ENCODE measurements around the gene THSD8.
"Not testable (repeated sequence)": the region's sequence is repeated elsewhere in the genome, so short reads cannot be mapped to it uniquely, and the experiment has no call there.

THSD8 gene

GRCh38 chr19:12833418-12833737, 31.5 kb downstream of the THSD8 start:
- no peak for FAIRE-seq

GRCh38 chr19:12833738-12834565, 32.1 kb downstream of the THSD8 start:
- no peak for FAIRE-seq

GRCh38 chr19:12834566-12834943, 32.7 kb downstream of the THSD8 start, which contains the start of gene RTBDN:
Gene RTBDN (minus strand): TSS chr19:12834579. CDS start chr19:12829979, 4,600 bp downstream.
- no peak for FAIRE-seq

- no peak for FAIRE-seq
Measured at GRCh38 chr19:12834976-12835757, 33.3 kb downstream of the THSD8 start.

GRCh38 chr19:12836529-12836863, 34.6 kb downstream of the THSD8 start:
- no peak for FAIRE-seq

- no peak for FAIRE-seq
Measured at GRCh38 chr19:12837225-12837624, 35.4 kb downstream of the THSD8 start.

GRCh38 chr19:12838182-12838885, 36.5 kb downstream of the THSD8 start, which contains the start of gene MAST1:
Gene MAST1 (plus strand): TSS chr19:12838515. CDS start chr19:12838573, 58 bp downstream.
- FAIRE-seq = no peak

- FAIRE-seq = no peak
Measured at GRCh38 chr19:12838886-12839756, 37.3 kb downstream of the THSD8 start.

GRCh38 chr19:12840091-12841079, 38.5 kb downstream of the THSD8 start:
- FAIRE-seq = no peak

GRCh38 chr19:12841094-12841493, 39.2 kb downstream of the THSD8 start:
- FAIRE-seq = no peak

- FAIRE-seq = no peak
Measured at GRCh38 chr19:12842511-12842910, 40.6 kb downstream of the THSD8 start.

GRCh38 chr19:12843328-12843727, 41.5 kb downstream of the THSD8 start:
- FAIRE-seq = no peak

- FAIRE-seq = no peak
Measured at GRCh38 chr19:12843999-12844732, 42.3 kb downstream of the THSD8 start.

GRCh38 chr19:12846613-12847012, 44.7 kb downstream of the THSD8 start:
- not testable (repeated sequence) for FAIRE-seq

GRCh38 chr19:12847159-12848139, 45.6 kb downstream of the THSD8 start:
- FAIRE-seq = no peak
